Memory B cell (primary cell): Measurements from ENCODE around the gene ITGAV.
A peak's percentile ranks its signal among the peaks of the same experiment; 100 is the strongest.

Source experiments
- ATAC-seq: fragments of 150-1000 bp; cut with Tn5 transposase; 2 replicates; pipeline ENCODE4 v1.10.0; 2021; ENCODE audit warnings: low read depth, mild to moderate bottlenecking, moderate library complexity
- DNase-seq, 2 donors: peaks; one replicate each; pipeline ENCODE4 v3.0.0; 2022; ENCODE audit warnings: low spot score in 2 of 2
- H3K27ac Mint-ChIP-seq: one replicate; pipeline ENCODE4 v1.8.0; 2022; ENCODE audit warnings: mild to moderate bottlenecking, moderate library complexity, mixed read lengths
- H3K27me3 Mint-ChIP-seq: one replicate; pipeline ENCODE4 v1.8.0; 2022; ENCODE audit warnings: mixed read lengths
- H3K36me3 Mint-ChIP-seq: one replicate; pipeline ENCODE4 v1.8.0; 2022; ENCODE audit warnings: mild to moderate bottlenecking, mixed read lengths
- H3K4me1 Mint-ChIP-seq: one replicate; pipeline ENCODE4 v1.8.0; 2022; ENCODE audit warnings: mixed read lengths
- H3K4me3 Mint-ChIP-seq: one replicate; pipeline ENCODE4 v1.8.0; 2022; ENCODE audit warnings: mild to moderate bottlenecking, moderate library complexity, mixed read lengths
- H3K9me3 Mint-ChIP-seq: one replicate; pipeline ENCODE4 v1.8.0; 2022; ENCODE audit warnings: mixed read lengths

Gene ITGAV

DNA sequence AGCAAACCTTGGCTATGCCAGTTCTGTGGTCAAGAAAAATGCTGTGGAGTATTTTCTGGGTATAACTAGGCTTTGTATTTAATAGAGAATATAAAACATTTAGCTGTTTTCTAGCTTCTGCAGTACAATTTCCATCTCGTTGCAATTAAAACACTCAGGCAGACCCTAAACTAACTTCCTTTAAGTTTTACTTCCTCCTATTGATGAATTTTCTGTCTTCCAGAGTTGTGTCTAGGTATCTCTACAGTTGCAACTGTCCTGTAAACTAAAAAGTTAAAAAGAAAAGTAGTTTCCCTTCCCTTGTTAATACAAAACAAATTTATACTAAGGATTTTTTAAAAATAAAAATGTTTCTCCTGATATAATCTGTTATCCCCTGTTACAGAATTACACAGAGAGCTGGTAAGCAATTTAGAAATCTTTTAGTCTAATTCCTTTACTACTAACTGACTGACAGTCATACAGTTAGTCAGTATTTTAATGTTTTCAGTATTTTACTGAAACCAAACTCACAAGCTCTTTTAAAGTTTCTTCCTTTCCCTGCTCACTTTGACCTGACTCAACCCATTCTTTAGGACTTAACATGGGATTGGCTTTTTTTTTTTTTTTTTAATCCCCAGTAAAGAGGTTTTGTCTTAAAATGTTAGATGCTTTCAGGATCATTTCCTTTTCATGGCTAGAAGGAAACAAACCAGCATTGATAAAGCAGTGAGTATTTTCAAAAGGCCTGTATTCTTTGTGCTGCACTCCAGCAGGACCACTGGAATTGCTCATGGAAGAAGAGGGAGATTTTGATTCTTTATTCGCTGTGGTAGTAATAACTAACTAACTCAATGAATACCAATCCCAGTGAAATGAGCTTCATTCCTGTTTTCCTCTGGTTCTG lies 22.9 kb downstream of the ITGAV start:
- H3K27ac Mint-ChIP-seq, result no peak overlapping the region
- H3K4me3 Mint-ChIP-seq, result no peak overlapping the region
- DNase-seq (no peak), ATAC-seq (no peak)
- H3K4me1 Mint-ChIP-seq, result no peaks in the 10 kb centered on the region
- H3K9me3 Mint-ChIP-seq, result no peaks in the 10 kb centered on the region
- peaks cover 1% of the 10 kb centered on the region for H3K36me3 Mint-ChIP-seq
- no peaks in the 10 kb centered on the region for H3K27me3 Mint-ChIP-seq

DNA sequence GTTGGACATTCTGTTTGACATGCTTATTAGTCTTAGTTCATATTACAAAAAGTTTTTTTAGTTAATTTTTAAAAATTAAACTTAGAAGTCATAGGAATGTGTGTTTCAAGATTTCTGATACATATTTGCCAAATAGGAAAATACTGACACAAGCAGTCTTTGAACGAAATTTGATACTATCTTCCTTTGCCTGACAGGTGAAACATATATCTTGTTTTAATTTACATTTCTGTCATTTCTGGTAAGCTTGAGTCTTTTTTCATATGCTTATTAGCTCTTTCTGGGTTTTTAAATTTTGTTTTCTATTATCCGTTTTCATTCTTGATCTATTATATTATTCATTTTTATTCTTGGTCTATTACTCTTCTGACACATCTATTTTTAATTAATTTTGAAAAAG lies 24.5 kb downstream of the ITGAV start:
- Mint-ChIP-seq H3K36me3 (no peaks in the 10 kb centered on the region), H3K4me3 (no peak overlapping the region), H3K27ac (no peak overlapping the region), H3K4me1 (no peaks in the 10 kb centered on the region), H3K9me3 (no peaks in the 10 kb centered on the region), H3K27me3 (no peaks in the 10 kb centered on the region)
- DNase-seq (no peak), ATAC-seq (no peak)

DNA sequence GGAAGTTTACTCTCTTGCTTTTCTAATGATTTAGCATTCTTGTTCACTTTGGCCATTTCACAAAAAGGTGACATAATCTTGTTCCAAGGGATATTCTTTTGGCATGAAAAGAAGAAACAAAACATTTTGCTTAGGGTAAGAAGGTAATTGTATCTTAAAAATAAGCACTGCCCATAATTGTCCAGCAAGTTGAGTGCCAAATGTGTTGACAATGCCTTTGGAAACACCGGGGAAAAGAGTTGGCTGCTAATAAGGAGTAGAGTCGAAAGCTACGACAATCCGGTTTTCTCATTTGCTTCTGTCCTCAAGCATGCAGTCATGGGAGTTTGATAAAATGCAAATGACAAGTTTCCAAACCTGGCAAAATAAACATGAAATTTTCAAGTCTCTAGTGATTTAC lies 27.3 kb downstream of the ITGAV start:
- Mint-ChIP-seq H3K27me3 (no peaks in the 10 kb centered on the region), H3K9me3 (no peaks in the 10 kb centered on the region), H3K4me1 (no peaks in the 10 kb centered on the region), H3K4me3 (no peak overlapping the region), H3K27ac (no peak overlapping the region), H3K36me3 (peaks cover 2% of the 10 kb centered on the region)
- ATAC-seq (no peak), DNase-seq (no peak)

DNA sequence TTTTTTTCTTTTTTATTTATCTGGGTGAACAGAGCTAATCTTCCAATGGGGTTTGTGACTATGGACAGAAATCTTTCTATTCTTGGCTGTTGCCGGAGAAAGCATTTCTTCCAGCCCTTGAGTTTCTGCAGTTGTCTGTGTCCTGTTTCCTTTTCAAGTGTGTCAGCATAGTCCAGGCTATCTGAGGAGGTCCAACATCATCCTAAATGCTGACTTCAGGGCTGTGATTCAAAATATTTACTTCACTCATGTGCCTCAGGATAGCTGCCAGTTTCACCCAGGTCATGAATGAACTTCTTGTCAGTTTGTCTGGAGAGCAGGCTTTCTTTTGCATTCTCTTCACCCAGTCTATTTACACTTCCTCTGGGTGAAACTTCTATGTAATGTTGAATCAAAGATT lies 27.9 kb downstream of the ITGAV start:
- peaks cover 6% of the 10 kb centered on the region for H3K36me3 Mint-ChIP-seq
- ATAC-seq (no peak), DNase-seq (no peak)
- H3K9me3 Mint-ChIP-seq, result no peaks in the 10 kb centered on the region
- H3K4me3 Mint-ChIP-seq, result no peak overlapping the region
- H3K27ac Mint-ChIP-seq, result no peak overlapping the region
- no peaks in the 10 kb centered on the region for H3K27me3 Mint-ChIP-seq
- no peaks in the 10 kb centered on the region for H3K4me1 Mint-ChIP-seq

DNA sequence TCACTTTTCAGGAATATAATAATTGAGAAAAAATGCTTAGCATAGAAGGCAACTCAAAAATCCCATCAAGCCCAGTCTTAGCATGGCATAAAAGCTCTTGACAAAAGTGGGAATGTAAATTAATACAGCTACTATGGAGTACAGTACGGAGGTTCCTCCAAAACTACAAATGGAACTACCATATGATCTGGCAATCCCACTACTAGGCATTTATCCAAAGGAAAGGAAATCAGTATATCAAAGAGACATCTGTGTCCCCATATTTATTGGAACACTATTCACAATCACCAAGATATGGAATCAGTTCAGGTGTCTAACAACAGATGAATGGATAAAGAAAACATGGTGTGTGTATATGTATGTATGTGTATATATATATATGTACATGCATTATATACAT lies 28.8 kb downstream of the ITGAV start:
- H3K27ac Mint-ChIP-seq, result no peak overlapping the region
- no peaks in the 10 kb centered on the region for H3K27me3 Mint-ChIP-seq
- H3K36me3 Mint-ChIP-seq, result peaks cover 14% of the 10 kb centered on the region
- H3K9me3 Mint-ChIP-seq, result no peaks in the 10 kb centered on the region
- DNase-seq, result no peak
- ATAC-seq, result no peak
- H3K4me1 Mint-ChIP-seq, result no peaks in the 10 kb centered on the region
- H3K4me3 Mint-ChIP-seq, result no peak overlapping the region

DNA sequence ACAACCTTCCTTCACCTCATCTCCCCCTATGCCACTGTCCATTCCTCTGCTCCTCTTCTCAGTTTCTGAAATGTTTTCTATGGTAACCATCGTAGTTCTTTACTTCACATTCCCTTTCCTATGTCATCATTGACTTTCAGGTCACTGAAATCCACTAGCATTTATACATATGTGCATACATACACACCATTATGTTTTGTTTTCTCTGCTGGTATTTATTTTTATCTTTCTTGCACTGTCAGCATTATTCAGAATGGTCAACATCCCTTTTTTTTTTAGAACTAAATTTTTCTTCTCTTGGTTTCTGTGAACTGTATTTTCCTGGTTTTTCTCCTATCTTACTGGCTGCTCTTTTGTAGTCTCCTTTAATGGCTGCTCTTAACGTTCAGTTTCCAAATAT lies 33.2 kb downstream of the ITGAV start:
- Mint-ChIP-seq H3K36me3 (peaks cover 23% of the 10 kb centered on the region), H3K4me1 (no peaks in the 10 kb centered on the region), H3K27me3 (no peaks in the 10 kb centered on the region), H3K9me3 (no peaks in the 10 kb centered on the region), H3K4me3 (no peak overlapping the region), H3K27ac (no peak overlapping the region)
- no peak for ATAC-seq
- DNase-seq, result no peak

DNA sequence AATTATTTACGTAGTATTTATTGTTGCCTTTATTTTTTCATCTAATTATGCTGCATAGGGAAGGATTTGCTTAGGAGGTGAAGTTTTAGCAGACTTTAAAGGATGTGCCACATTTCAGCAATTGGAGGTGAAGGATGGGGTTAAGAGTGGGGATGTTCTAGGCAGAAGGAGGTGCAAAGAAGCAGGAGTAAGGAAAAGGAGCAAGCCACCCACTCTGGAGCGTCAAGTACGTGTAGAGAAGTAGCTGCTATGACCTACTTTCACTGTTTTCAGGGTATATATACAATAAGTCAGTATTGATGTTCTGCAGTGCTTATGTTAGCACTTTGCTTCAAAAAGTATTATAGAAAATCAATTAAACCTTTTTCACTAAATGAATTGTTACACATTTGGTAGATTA lies 34.4 kb downstream of the ITGAV start:
- Mint-ChIP-seq H3K9me3 (no peaks in the 10 kb centered on the region), H3K36me3 (peaks cover 25% of the 10 kb centered on the region), H3K27me3 (no peaks in the 10 kb centered on the region), H3K4me3 (no peak overlapping the region), H3K4me1 (no peaks in the 10 kb centered on the region), H3K27ac (no peak overlapping the region)
- DNase-seq, result no peak
- no peak for ATAC-seq

DNA sequence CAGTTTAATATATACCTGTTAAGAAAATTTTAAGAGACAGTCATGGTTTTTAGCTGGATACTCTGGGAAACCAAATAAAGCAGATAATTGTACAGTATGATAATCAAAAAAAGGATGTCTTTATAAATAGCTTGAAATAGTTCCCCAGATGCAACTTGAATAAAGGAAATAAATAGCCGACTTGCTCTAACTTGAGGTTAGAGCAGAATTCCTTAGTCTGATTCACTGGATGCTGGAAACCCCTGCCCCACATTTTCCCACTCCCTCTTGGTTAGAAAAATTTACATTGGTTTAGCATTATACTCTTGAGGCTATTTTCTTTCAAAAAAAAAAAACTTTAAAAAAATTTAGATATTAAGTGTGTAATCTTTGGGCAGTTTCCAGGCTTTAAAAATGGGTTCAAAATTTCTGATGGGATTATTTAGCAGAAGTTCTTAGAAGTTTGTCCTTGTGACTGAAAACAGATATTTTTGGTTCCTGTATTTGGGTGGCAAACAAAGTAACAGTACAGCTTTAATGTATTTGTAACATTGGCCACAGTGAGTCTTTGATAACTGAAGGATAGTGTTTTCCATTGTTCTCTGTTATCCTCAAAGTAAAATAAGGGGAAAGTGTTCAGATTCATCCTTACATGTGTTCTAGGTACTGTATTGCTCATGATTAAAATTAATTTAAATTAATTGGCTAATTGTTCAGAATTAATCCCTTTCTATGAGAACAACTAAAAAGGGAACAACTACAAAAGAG lies 39.6 kb downstream of the ITGAV start:
- ATAC-seq, result no peak
- Mint-ChIP-seq H3K27me3 (no peaks in the 10 kb centered on the region), H3K27ac (no peak overlapping the region), H3K9me3 (no peaks in the 10 kb centered on the region), H3K4me3 (no peak overlapping the region), H3K36me3 (peaks cover 6% of the 10 kb centered on the region), H3K4me1 (no peaks in the 10 kb centered on the region)
- no peak for DNase-seq

DNA sequence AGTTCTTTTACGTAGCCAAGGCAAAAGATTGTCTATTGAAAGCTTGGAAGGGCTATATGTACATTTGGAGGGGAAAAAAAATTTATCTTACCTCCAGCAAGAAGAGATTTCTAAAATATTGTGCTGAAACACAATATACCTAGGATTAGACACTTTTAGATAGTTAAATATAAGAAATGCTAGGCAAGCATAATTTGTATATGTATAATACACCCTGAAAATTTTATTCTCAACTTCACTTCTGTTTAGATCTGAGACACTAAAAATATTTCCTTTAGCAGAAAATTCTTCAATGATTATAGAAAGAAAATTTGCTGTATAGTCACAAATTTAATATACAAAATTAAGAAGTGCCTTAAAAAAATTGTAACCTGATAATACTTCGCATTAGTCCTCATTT lies 42.6 kb downstream of the ITGAV start:
- ATAC-seq, result no peak
- no peaks in the 10 kb centered on the region for H3K27me3 Mint-ChIP-seq
- no peaks in the 10 kb centered on the region for H3K4me1 Mint-ChIP-seq
- no peak for DNase-seq
- H3K27ac Mint-ChIP-seq, result no peak overlapping the region
- H3K9me3 Mint-ChIP-seq, result no peaks in the 10 kb centered on the region
- peaks cover 2% of the 10 kb centered on the region for H3K36me3 Mint-ChIP-seq
- no peak overlapping the region for H3K4me3 Mint-ChIP-seq

DNA sequence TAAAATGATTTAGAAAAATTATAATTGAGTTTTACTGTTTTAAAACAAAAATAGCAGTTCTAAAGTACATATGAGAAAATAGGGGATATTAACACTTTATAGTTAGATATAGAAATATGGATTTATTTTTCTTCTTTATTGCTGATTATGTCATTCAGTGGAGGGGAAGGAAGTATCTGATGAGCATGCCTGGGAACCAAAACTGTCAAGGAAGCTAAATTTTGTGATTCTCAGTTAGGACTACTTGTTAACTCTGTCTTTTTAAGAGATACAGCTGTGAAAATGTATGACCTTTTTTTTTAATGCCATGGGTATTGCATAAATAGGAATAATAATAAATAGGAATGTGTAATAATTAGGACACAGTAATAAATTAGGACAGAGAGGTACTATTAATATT lies 44.8 kb downstream of the ITGAV start:
- peaks cover 3% of the 10 kb centered on the region for H3K36me3 Mint-ChIP-seq
- H3K27ac Mint-ChIP-seq, result no peak overlapping the region
- peaks cover 2% of the 10 kb centered on the region for H3K4me1 Mint-ChIP-seq
- DNase-seq (no peak), ATAC-seq (no peak)
- H3K27me3 Mint-ChIP-seq, result no peaks in the 10 kb centered on the region
- no peaks in the 10 kb centered on the region for H3K9me3 Mint-ChIP-seq
- no peak overlapping the region for H3K4me3 Mint-ChIP-seq

DNA sequence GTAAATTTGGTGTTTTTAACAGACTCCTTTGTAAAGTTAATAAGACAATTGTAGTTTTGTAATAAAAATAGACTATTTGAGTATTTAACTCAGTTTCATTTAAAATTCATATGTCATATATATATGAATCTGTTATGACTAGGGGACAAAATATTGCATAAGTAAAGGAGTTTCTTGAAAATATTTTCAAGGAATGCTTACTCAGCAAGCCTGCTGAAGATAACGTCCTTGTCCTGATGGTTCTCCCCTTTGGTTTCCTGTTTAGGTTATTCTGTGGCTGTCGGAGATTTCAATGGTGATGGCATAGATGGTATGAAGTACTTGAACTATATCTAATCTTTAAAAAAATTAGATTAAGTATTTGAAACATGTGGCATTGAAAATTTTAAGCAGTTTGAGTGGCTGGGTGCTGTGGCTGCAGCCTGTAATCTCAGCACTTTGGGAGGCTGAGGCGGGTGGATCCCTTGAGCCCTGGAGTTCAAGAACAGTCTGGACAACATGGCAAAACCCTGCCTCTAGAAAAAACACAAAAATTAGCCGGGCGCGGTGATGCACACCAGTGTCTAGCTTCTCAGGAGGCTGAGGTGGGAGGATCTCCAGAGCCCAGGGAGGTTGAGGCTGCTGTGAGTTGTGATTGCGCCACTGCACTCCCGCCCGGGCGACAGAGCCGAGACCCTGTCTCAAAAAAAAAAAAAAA lies 47.1 kb downstream of the ITGAV start:
- Mint-ChIP-seq H3K4me1 (peaks cover 2% of the 10 kb centered on the region), H3K36me3 (peaks cover 3% of the 10 kb centered on the region), H3K9me3 (no peaks in the 10 kb centered on the region), H3K4me3 (no peak overlapping the region), H3K27me3 (no peaks in the 10 kb centered on the region), H3K27ac (no peak overlapping the region)
- DNase-seq, result no peak
- ATAC-seq, result no peak

DNA sequence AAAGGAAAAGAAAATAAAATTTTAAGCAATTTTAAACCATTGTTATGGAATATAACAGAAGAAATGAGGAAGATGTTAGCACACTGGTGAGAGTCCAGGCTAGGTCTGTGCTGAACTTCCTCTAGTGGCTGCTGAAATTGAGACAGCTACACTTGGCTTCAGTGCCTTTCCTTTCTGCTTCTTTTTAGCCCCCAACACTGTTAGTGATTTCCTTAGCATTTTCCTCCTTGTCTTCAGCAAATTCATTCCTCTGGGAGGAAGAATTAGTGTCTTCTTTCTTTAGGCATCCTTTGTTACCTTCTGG lies 47.6 kb downstream of the ITGAV start:
- Mint-ChIP-seq H3K9me3 (no peaks in the 10 kb centered on the region), H3K36me3 (peaks cover 3% of the 10 kb centered on the region), H3K4me1 (peaks cover 2% of the 10 kb centered on the region), H3K27ac (no peak overlapping the region), H3K27me3 (no peaks in the 10 kb centered on the region), H3K4me3 (no peak overlapping the region)
- ATAC-seq (no peak), DNase-seq (no peak)

DNA sequence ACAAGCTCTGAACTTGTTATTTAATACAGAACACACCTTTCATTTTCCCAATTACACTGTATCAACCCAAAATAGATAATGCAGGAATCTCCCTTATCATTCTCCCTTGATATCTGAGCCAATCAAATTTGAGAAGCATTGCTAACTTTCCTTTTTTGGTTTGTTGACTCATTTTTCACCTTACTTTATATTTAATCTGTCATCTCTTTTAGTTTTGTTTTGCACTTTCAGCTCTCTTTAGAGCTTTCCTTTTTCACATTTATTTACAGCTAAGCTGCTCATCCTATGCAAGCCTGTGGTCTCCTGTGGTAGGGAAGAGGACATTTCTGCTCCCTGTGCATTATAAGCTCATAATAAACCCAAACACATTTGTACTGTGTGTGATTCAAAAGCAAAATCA lies 50.1 kb downstream of the ITGAV start:
- Mint-ChIP-seq H3K9me3 (no peaks in the 10 kb centered on the region), H3K4me3 (no peak overlapping the region), H3K27ac (peak overlapping the region; percentile 46), H3K36me3 (peaks cover 6% of the 10 kb centered on the region), H3K4me1 (peaks cover 2% of the 10 kb centered on the region), H3K27me3 (no peaks in the 10 kb centered on the region)
- ATAC-seq, result no peak
- no peak for DNase-seq

DNA sequence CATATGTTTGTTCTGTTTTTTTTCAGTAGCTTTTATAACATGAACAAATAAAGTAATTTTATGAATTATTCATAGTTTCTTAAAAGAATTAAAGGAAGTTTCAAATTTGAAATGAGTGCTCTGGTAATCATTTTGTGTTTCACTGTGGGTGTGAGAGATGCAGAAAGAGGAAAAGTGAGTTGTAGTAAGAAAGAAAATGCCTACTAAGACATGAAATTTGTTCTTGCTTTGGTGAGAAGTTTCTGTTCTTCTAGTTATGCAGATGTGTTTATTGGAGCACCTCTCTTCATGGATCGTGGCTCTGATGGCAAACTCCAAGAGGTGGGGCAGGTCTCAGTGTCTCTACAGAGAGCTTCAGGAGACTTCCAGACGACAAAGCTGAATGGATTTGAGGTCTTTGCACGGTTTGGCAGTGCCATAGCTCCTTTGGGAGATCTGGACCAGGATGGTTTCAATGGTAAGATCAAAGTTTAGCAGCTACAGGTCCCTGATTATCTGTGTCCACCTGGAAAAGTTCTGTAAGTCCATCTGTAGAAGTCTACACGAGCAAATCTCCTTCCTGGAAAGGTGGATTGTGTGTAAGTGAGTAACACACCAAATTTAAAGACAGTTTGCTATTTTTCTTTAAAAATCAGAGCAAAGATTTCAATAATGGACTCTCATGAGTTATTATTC lies 51.4 kb downstream of the ITGAV start:
- no peak for ATAC-seq
- DNase-seq, result no peak

More for the DNA sequence above, 51.4 kb downstream of the ITGAV start:
- Mint-ChIP-seq H3K4me3 (no peak overlapping the region), H3K27ac (no peak overlapping the region), H3K4me1 (peaks cover 2% of the 10 kb centered on the region), H3K36me3 (peaks cover 8% of the 10 kb centered on the region), H3K9me3 (no peaks in the 10 kb centered on the region), H3K27me3 (no peaks in the 10 kb centered on the region)
